ENCODE measurements around the gene TEX22. TPM values are rescaled to one million over a fixed set of nuclear protein-coding genes. Genes with fewer than 3 reads are reported as not detected.

Gene TEX22
- total RNA-seq, 1 experiment from 2014 or later = 0.29 TPM

DNA sequence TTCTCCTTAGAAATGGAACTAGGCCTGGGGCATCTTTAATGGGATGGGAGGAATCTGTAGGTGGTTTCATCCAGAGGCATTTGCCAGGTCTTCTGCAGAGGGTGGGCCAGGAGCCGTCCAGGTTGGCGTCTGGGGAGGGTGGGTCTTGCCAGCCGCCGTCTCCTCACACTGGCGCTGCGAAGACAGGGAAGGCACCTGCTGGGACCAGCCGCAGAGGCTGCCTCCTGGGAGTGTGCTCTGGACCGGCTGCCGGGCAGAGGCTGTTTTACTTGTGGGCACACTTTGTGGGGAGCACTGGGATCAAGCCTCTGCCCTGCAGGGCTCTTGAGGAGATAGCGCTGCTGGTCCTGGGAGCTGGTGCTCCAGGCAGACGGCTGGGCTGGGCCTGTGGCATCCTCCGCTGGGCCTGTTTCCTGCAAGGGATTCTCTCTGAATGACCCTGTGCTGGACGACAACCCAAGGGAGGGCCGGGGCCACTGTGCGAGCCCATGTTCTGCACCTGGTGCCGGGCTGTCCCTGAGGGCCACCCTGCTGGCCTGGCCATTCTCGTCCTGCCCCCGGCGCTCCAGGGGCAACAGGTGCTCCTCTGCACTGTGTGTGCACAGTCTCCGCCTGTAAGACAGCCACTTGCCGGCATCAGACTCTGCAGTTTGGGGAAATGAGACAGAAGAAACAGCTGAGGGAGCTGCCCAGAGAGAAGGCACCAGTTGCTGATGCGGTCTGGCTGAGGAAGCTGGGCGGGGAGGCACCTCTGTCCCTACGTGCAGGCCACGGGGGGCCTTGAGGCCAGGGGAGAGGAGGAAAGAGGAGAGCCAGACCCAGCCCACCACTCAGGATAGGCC, 10.0 kb upstream of the TEX22 start:
- TF ChIP-seq EZH2phosphoT487 (IDR thresholded peaks at IDR 0.05; ENCODE audit: borderline replicate concordance, low read length) (no peak), EZH2 (IDR thresholded peaks at IDR 0.05; ENCODE audit: low read length, unreplicated experiment) (no peak)
- TF ChIP-seq, protein P1, sequence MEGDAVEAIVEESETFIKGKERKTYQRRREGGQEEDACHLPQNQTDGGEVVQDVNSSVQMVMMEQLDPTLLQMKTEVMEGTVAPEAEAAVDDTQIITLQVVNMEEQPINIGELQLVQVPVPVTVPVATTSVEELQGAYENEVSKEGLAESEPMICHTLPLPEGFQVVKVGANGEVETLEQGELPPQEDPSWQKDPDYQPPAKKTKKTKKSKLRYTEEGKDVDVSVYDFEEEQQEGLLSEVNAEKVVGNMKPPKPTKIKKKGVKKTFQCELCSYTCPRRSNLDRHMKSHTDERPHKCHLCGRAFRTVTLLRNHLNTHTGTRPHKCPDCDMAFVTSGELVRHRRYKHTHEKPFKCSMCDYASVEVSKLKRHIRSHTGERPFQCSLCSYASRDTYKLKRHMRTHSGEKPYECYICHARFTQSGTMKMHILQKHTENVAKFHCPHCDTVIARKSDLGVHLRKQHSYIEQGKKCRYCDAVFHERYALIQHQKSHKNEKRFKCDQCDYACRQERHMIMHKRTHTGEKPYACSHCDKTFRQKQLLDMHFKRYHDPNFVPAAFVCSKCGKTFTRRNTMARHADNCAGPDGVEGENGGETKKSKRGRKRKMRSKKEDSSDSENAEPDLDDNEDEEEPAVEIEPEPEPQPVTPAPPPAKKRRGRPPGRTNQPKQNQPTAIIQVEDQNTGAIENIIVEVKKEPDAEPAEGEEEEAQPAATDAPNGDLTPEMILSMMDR (conservative IDR thresholded peaks at IDR 0.05; ENCODE audit: low read depth, low read length) = no peak
- no peaks in the 10 kb centered on the region for H3K4me1 ChIP-seq (ENCODE audit: insufficient read depth, low read length)
- H3K4me3 ChIP-seq (ENCODE audit: low read length) = no peak overlapping the region
- POLR2A ChIA-PET (ENCODE audit: unreplicated experiment) = no interaction called here
- H3K27ac ChIP-seq (ENCODE audit: low read length) = no peak overlapping the region
- H3K9ac ChIP-seq (ENCODE audit: low read length) = no peak overlapping the region
- ATAC-seq = no peak
- no peak for DNase-seq
- no peaks in the 10 kb centered on the region for H3K9me3 ChIP-seq (ENCODE audit: low read length)
- H3K36me3 ChIP-seq (ENCODE audit: low read depth, low read length) = no peaks in the 10 kb centered on the region
- H3F3A ChIP-seq (ENCODE audit: low read length, unreplicated experiment) = no peaks in the 10 kb centered on the region
- H3K27me3 ChIP-seq (ENCODE audit: low read length) = no peaks in the 10 kb centered on the region
- CTCF ChIA-PET = no interaction called here
- intact Hi-C loops (cut with micrococcal nuclease) = no loop called here
- no peaks in the 10 kb centered on the region for H4K20me1 ChIP-seq (ENCODE audit: low read length)
- BruUV-seq (replicated peaks) = no TSS peak
- H3K9me2 ChIP-seq (replicated peaks; ENCODE audit: low read length) = no peaks in the 10 kb centered on the region
- no peak overlapping the region for H3K4me2 ChIP-seq (ENCODE audit: low read length)
- H3K79me2 ChIP-seq (ENCODE audit: low read length) = no peaks in the 10 kb centered on the region
- no peak overlapping the region for H2AFZ ChIP-seq (ENCODE audit: low read length)

DNA sequence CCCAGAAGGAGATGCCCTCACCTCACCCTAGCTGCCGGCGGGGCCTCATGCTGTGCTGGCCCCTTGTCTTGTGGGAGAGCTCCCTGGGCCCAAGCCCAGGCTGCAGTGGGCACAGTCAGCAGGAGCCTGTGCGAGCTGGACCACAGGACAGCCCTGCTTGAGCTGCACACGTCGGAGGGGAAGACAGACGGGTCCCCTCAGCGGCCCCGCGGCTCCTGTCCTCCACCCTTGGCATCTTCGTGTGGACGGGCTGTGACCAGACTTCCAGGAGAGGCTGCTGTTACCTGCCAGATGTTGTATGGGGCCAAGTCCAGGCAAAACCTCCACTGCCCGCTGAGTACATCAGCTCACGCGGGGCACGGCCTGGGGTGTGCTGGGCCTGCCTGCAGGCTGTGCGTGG, 9.4 kb upstream of the TEX22 start:
- no TSS peak for BruUV-seq (replicated peaks)
- no peak overlapping the region for H3K4me3 ChIP-seq (ENCODE audit: low read length)
- H3F3A ChIP-seq (ENCODE audit: low read length, unreplicated experiment) = no peaks in the 10 kb centered on the region
- H3K9ac ChIP-seq (ENCODE audit: low read length) = no peak overlapping the region
- TF ChIP-seq EZH2phosphoT487 (IDR thresholded peaks at IDR 0.05; ENCODE audit: borderline replicate concordance, low read length) (no peak), EZH2 (IDR thresholded peaks at IDR 0.05; ENCODE audit: low read length, unreplicated experiment) (no peak)
- TF ChIP-seq, protein P1 (conservative IDR thresholded peaks at IDR 0.05; ENCODE audit: low read depth, low read length) = no peak
- ChIA-PET POLR2A (ENCODE audit: unreplicated experiment) (no interaction called here), CTCF (no interaction called here)
- no peak overlapping the region for H3K4me2 ChIP-seq (ENCODE audit: low read length)
- H3K79me2 ChIP-seq (ENCODE audit: low read length) = no peaks in the 10 kb centered on the region
- DNase-seq (no peak), ATAC-seq (no peak)
- H3K27me3 ChIP-seq (ENCODE audit: low read length) = no peaks in the 10 kb centered on the region
- no peaks in the 10 kb centered on the region for H3K4me1 ChIP-seq (ENCODE audit: insufficient read depth, low read length)
- no peak overlapping the region for H2AFZ ChIP-seq (ENCODE audit: low read length)
- H3K9me2 ChIP-seq (replicated peaks; ENCODE audit: low read length) = no peaks in the 10 kb centered on the region
- no peak overlapping the region for H3K27ac ChIP-seq (ENCODE audit: low read length)
- no peaks in the 10 kb centered on the region for H3K36me3 ChIP-seq (ENCODE audit: low read depth, low read length)
- no peaks in the 10 kb centered on the region for H4K20me1 ChIP-seq (ENCODE audit: low read length)
- intact Hi-C loops (cut with micrococcal nuclease) = no loop called here
- H3K9me3 ChIP-seq (ENCODE audit: low read length) = no peaks in the 10 kb centered on the region

DNA sequence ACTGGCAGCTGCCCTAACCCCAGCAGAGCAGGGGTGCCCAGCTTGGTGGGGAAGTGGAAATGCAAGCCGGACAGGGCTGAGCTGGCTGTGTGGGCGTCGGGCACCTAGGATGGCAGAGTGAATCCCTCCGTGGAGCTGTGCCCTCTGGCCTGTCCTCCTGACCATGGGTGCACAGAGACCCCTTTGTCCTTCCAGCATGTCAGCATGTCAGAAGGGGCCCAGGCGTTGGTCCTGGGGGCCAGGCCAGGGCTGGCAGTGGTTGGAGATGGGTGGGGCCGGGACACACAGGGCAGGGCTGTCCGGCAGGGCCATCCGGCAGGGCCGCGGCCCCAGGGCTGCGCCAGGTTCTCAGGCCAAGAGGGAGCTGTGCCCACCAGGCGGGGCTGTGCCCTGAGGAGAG, 8.8 kb upstream of the TEX22 start:
- H3K4me3 ChIP-seq (ENCODE audit: low read length) = no peak overlapping the region
- ATAC-seq (no peak), DNase-seq (no peak)
- H3K9ac ChIP-seq (ENCODE audit: low read length) = no peak overlapping the region
- no peaks in the 10 kb centered on the region for H3K27me3 ChIP-seq (ENCODE audit: low read length)
- H3K4me1 ChIP-seq (ENCODE audit: insufficient read depth, low read length) = no peaks in the 10 kb centered on the region
- no peak overlapping the region for H3K4me2 ChIP-seq (ENCODE audit: low read length)
- no peaks in the 10 kb centered on the region for H3K9me3 ChIP-seq (ENCODE audit: low read length)
- H3K27ac ChIP-seq (ENCODE audit: low read length) = no peak overlapping the region
- no peak overlapping the region for H2AFZ ChIP-seq (ENCODE audit: low read length)
- POLR2A ChIA-PET (ENCODE audit: unreplicated experiment) = no interaction called here
- H3K9me2 ChIP-seq (replicated peaks; ENCODE audit: low read length) = no peaks in the 10 kb centered on the region
- no peaks in the 10 kb centered on the region for H3K36me3 ChIP-seq (ENCODE audit: low read depth, low read length)
- CTCF ChIA-PET = no interaction called here
- no peaks in the 10 kb centered on the region for H3F3A ChIP-seq (ENCODE audit: low read length, unreplicated experiment)
- intact Hi-C loops (cut with micrococcal nuclease) = no loop called here
- BruUV-seq (replicated peaks) = no TSS peak
- TF ChIP-seq, protein P1 (conservative IDR thresholded peaks at IDR 0.05; ENCODE audit: low read depth, low read length) = no peak
- no peak for TF ChIP-seq EZH2phosphoT487 (IDR thresholded peaks at IDR 0.05; ENCODE audit: borderline replicate concordance, low read length)
- no peak for TF ChIP-seq EZH2 (IDR thresholded peaks at IDR 0.05; ENCODE audit: low read length, unreplicated experiment)
- H3K79me2 ChIP-seq (ENCODE audit: low read length) = no peaks in the 10 kb centered on the region
- no peaks in the 10 kb centered on the region for H4K20me1 ChIP-seq (ENCODE audit: low read length)
